ENCODE measurements around the gene EPHA3. TPM values are rescaled to one million over a fixed set of nuclear protein-coding genes. Genes with fewer than 3 reads are reported as not detected.

The EPHA3 gene
- total RNA-seq, 3 donors from 2014 or later (not counting 1 experiment from before 2014, with no cell fraction given), result not detected

- Histone ChIP-seq H3K9me3 (ENCODE audit: control insufficient read depth, insufficient read depth, low read length) (no peaks in the 10 kb centered on the region), H3K4me3 (ENCODE audit: low read length) (no peak overlapping the region), H3K27ac (ENCODE audit: low read length) (no peak overlapping the region), H3K36me3 (ENCODE audit: control insufficient read depth, insufficient read depth, low read length) (no peaks in the 10 kb centered on the region), H3K4me1 (ENCODE audit: control insufficient read depth, insufficient read depth, low read length) (no peaks in the 10 kb centered on the region), H3K27me3 (ENCODE audit: control insufficient read depth, insufficient read depth, low read length) (no peaks in the 10 kb centered on the region)
- H3K4me3 Mint-ChIP-seq, result no peak overlapping the region
- intact Hi-C loops (cut with micrococcal nuclease), result no loop called here
- no peaks in the 10 kb centered on the region for H3K4me1 Mint-ChIP-seq
- no peaks in the 10 kb centered on the region for H3K36me3 Mint-ChIP-seq
- TF ChIP-seq CTCF (IDR thresholded peaks at IDR 0.05), result no peak
- DNase-seq (no peak), ATAC-seq (no peak)
- no peaks in the 10 kb centered on the region for H3K27me3 Mint-ChIP-seq (ENCODE audit: low read depth in 2 of 2)
- 76% methylated on average over 3 of the region's 3 CpGs for WGBS (ENCODE audit: insufficient coverage)
- peaks cover 2 to 6% of the 10 kb centered on the region in 2 donors for H3K9me3 Mint-ChIP-seq
- H3K27ac Mint-ChIP-seq, result no peak overlapping the region
These were observed 312.3 kb downstream of the EPHA3 start for GRCh38 chr3:89419647-89420241.

GRCh38 chr3:89426060-89426459 lies 318.6 kb downstream of the EPHA3 start:
- WGBS (ENCODE audit: insufficient coverage), result 93% methylated on average over 5 of the region's 5 CpGs
- peaks cover 7 to 9% of the 10 kb centered on the region in 2 donors for H3K9me3 Mint-ChIP-seq
- Histone ChIP-seq H3K4me1 (ENCODE audit: control insufficient read depth, insufficient read depth, low read length) (no peaks in the 10 kb centered on the region), H3K27me3 (ENCODE audit: control insufficient read depth, insufficient read depth, low read length) (no peaks in the 10 kb centered on the region), H3K4me3 (ENCODE audit: low read length) (no peak overlapping the region), H3K9me3 (ENCODE audit: control insufficient read depth, insufficient read depth, low read length) (no peaks in the 10 kb centered on the region), H3K36me3 (ENCODE audit: control insufficient read depth, insufficient read depth, low read length) (no peaks in the 10 kb centered on the region), H3K27ac (ENCODE audit: low read length) (no peak overlapping the region)
- H3K36me3 Mint-ChIP-seq, result no peaks in the 10 kb centered on the region
- H3K27ac Mint-ChIP-seq, result no peak overlapping the region
- no peaks in the 10 kb centered on the region for H3K27me3 Mint-ChIP-seq (ENCODE audit: low read depth in 2 of 2)
- intact Hi-C loops (cut with micrococcal nuclease), result no loop called here
- ATAC-seq (no peak), DNase-seq (no peak)
- no peak for TF ChIP-seq CTCF (IDR thresholded peaks at IDR 0.05)
- H3K4me3 Mint-ChIP-seq, result no peak overlapping the region
- no peaks in the 10 kb centered on the region for H3K4me1 Mint-ChIP-seq

- no peaks in the 10 kb centered on the region for H3K4me1 Mint-ChIP-seq
- DNase-seq (no peak), ATAC-seq (no peak)
- Histone ChIP-seq H3K9me3 (ENCODE audit: control insufficient read depth, insufficient read depth, low read length) (no peaks in the 10 kb centered on the region), H3K4me1 (ENCODE audit: control insufficient read depth, insufficient read depth, low read length) (no peaks in the 10 kb centered on the region), H3K27ac (ENCODE audit: low read length) (no peak overlapping the region), H3K4me3 (ENCODE audit: low read length) (no peak overlapping the region), H3K36me3 (ENCODE audit: control insufficient read depth, insufficient read depth, low read length) (no peaks in the 10 kb centered on the region), H3K27me3 (ENCODE audit: control insufficient read depth, insufficient read depth, low read length) (no peaks in the 10 kb centered on the region)
- H3K4me3 Mint-ChIP-seq, result no peak overlapping the region
- H3K27me3 Mint-ChIP-seq (ENCODE audit: low read depth in 2 of 2), result no peaks in the 10 kb centered on the region
- H3K36me3 Mint-ChIP-seq, result no peaks in the 10 kb centered on the region
- intact Hi-C loops (cut with micrococcal nuclease), result no loop called here
- TF ChIP-seq CTCF (IDR thresholded peaks at IDR 0.05), result no peak
- no peak overlapping the region for H3K27ac Mint-ChIP-seq
- 92% methylated on average over 5 of the region's 7 CpGs for WGBS (ENCODE audit: insufficient coverage)
- H3K9me3 Mint-ChIP-seq, result peaks cover 8% of the 10 kb centered on the region in 2 donors
These were observed 327.4 kb downstream of the EPHA3 start for GRCh38 chr3:89434621-89435380.
